Coronary artery (tissue), 2 donors: ENCODE results near the gene SULT2B1.

Source experiments
- DNase-seq: peaks from one replicate; pipeline ENCODE4 v3.0.0-alpha.2; 2017; ENCODE audit warnings: low spot score
- H3K27ac ChIP-seq, 2 donors: fragments of 200-600 bp; sonication (generic); one replicate each; pipeline ENCODE4 v1.5.1; 2016 to 2019
- H3K4me3 ChIP-seq: fragments of 200-600 bp; sonication (generic); 2 replicates; pipeline ENCODE4 v1.5.1; 2016; ENCODE audit warnings: mild to moderate bottlenecking, moderate library complexity
- TF ChIP-seq, protein P1 (sequence below): fragments of 200-600 bp; sonication (generic); IDR thresholded peaks from one replicate; pipeline ENCODE4 v1.5.1; 2019; ENCODE audit warnings: antibody characterized with exemption

The SULT2B1 gene

GRCh38 chr19:48637449-48637947, 85.5 kb downstream of the SULT2B1 start:
- Histone ChIP-seq H3K27ac (peak overlapping the region; percentile 88 to 95), H3K4me3 (peak overlapping the region; percentile 80)
- DNase-seq, result peak; percentile 99
- TF ChIP-seq, protein P1, sequence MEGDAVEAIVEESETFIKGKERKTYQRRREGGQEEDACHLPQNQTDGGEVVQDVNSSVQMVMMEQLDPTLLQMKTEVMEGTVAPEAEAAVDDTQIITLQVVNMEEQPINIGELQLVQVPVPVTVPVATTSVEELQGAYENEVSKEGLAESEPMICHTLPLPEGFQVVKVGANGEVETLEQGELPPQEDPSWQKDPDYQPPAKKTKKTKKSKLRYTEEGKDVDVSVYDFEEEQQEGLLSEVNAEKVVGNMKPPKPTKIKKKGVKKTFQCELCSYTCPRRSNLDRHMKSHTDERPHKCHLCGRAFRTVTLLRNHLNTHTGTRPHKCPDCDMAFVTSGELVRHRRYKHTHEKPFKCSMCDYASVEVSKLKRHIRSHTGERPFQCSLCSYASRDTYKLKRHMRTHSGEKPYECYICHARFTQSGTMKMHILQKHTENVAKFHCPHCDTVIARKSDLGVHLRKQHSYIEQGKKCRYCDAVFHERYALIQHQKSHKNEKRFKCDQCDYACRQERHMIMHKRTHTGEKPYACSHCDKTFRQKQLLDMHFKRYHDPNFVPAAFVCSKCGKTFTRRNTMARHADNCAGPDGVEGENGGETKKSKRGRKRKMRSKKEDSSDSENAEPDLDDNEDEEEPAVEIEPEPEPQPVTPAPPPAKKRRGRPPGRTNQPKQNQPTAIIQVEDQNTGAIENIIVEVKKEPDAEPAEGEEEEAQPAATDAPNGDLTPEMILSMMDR, result no peak

- Histone ChIP-seq H3K27ac (peak overlapping the region; percentile 88 to 95), H3K4me3 (peak overlapping the region; percentile 80)
- peak; percentile 94 for DNase-seq
- TF ChIP-seq, protein P1, result no peak
Observed at GRCh38 chr19:48637948-48638830, 86.2 kb downstream of the SULT2B1 start.

- DNase-seq, result no peak
- Histone ChIP-seq H3K4me3 (peak overlapping the region; percentile 80), H3K27ac (peak overlapping the region; percentile 88 to 95)
- TF ChIP-seq, protein P1, result no peak
Observed at GRCh38 chr19:48638831-48639381, 86.9 kb downstream of the SULT2B1 start.

DNA sequence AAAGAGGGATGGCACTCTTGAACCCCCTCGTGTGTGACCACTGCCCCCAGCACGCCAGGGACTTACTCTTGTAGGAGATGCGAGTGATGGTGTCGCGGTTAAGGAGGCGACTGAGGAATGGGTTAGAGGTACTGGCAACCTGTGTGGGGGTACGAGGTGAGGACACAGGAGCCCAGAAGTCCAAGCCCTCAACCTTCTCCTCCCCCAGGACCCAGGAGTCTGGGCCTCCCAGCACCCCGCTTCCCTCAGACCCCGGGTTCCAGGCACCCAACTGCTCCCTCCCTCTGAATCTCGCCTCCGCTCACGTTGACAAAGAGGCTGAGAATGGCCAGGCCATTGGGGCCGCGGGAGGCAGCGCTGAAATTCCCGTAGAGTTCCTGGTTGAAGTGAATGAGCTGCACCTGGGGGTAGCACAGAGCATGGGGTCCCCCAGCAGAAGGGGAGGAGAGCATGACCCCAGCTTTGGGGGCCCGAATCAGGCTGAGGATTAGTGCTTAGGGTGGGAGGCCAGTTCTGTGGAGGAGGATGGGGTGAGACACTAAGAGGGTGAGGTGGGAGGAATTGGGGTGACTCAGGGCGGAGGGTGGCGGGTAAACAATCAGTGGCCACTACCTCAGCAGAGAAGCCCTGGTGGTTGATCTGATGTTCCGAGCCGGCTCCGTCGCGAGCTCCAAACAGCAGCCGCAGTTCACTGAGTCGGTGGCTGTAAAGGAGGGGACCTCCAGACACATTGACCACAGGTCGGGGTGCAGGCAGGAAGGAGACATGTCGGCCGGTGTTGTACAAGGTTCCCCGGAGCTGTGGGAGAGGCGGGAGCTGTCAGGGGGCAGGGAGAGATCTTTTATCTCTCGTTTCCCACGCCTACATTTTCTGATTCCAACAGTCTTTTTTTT, 87.8 kb downstream of the SULT2B1 start:
- H3K4me3 ChIP-seq, result no peak overlapping the region
- no peak for DNase-seq
- TF ChIP-seq, protein P1, result no peak
- H3K27ac ChIP-seq, result no peak overlapping the region

DNA sequence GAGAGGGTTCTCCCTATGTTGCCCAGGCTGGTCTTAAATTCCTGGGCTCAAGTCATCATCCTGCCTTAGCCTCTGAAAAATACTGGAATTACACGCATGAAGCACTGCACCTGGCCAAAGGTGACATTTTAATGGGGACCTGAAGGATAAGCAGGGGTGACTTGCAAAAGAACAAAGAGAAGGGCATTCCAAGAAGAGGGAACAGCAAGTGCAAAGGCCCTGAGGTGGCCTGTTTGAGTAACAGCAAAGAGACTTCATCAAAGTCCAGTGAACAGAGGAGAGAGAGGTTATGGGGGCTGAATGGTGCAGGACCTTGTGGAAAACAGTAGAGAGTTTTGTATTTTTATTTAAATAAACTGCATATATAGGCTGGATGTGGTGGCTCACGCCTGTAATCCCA, 89.9 kb downstream of the SULT2B1 start:
- Histone ChIP-seq H3K27ac (no peak overlapping the region), H3K4me3 (no peak overlapping the region)
- TF ChIP-seq, protein P1, result no peak
- DNase-seq, result no peak

GRCh38 chr19:48642862-48643261, 90.9 kb downstream of the SULT2B1 start:
- Histone ChIP-seq H3K27ac (no peak overlapping the region), H3K4me3 (no peak overlapping the region)
- TF ChIP-seq, protein P1, result no peak
- DNase-seq, result no peak
